Measurements from ENCODE around the gene BHLHE23.

DNA sequence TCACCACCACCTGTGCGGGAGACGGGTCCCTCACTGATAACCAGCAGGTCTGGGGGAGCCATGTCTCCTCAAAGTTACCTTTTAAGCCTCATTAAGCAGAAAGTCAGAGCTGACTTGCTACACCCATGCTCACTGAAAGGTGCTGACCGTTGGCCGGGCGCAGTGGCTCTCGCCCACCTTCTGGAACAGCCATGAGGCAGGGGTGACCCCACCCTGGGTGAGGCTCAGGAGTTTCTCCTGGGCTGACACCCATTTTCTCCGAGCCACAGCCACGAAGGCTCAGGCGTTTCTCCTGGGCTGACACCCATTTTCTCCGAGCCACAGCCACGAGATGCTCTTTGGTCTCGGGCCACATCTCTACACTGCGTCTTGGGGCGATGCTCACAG, 10.2 kb downstream of the BHLHE23 start:
- TF ChIP-seq, protein P1, sequence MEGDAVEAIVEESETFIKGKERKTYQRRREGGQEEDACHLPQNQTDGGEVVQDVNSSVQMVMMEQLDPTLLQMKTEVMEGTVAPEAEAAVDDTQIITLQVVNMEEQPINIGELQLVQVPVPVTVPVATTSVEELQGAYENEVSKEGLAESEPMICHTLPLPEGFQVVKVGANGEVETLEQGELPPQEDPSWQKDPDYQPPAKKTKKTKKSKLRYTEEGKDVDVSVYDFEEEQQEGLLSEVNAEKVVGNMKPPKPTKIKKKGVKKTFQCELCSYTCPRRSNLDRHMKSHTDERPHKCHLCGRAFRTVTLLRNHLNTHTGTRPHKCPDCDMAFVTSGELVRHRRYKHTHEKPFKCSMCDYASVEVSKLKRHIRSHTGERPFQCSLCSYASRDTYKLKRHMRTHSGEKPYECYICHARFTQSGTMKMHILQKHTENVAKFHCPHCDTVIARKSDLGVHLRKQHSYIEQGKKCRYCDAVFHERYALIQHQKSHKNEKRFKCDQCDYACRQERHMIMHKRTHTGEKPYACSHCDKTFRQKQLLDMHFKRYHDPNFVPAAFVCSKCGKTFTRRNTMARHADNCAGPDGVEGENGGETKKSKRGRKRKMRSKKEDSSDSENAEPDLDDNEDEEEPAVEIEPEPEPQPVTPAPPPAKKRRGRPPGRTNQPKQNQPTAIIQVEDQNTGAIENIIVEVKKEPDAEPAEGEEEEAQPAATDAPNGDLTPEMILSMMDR (IDR thresholded peaks at IDR 0.05) = no peak
- TF ChIP-seq POLR2A (IDR thresholded peaks at IDR 0.05) (no peak), POLR2AphosphoS5 (IDR thresholded peaks at IDR 0.05) (no peak)

All from suprapubic skin (tissue), 4 donors.